GM18502 (cell line): ENCODE results near the gene GPAT3.
A peak's percentile ranks its signal among the peaks of the same experiment; 100 is the strongest.
"Not testable (repeated sequence)": the region's sequence is repeated elsewhere in the genome, so short reads cannot be mapped to it uniquely, and the experiment has no call there.

Source experiments
- ATAC-seq: cut with Tn5 transposase; IDR thresholded peaks from one replicate; pipeline ENCODE4 v1.9.1; 2021; ENCODE audit warnings: mild to moderate bottlenecking; ENCODE audit not compliant: unreplicated experiment, poor library complexity

The GPAT3 gene

DNA sequence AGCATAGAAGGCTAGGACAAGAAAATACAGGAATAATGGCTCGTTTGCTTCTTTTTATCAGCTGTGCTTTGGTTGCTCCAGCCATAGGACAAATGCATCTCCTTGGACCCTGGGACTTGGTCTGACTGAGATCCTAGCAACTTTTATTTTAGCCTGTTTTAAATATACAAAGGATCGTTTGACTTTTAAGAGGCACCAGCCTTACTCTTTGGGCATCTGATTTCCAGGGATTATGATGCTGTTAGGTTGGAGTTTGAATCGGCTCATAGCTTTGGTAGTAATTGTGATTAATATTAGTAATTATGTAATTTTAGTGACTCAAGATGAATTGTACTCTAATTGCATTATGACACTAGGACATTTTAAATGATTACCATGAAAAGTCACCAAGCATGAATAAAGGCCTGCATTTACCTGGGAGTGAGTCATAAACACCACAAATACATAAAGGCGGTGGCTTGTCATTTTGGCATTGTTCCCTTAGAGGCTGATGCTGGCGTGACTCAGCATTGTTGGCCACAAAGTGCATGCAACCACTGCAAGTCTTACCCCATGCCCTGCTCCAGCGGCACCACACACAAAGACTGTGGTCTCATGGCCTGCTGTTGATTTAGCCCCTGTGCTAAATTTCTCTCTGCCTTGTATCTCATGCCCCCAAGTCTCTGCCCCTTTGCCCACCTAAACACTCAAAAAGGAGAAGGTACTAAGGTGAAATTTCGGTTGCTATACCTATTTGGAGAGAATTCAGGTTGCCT is 12.4 kb downstream of the GPAT3 start:
- peak; percentile 97 for ATAC-seq

GRCh38 chr4:83552083-83552482 is 16.2 kb downstream of the GPAT3 start:
- no peak for ATAC-seq

DNA sequence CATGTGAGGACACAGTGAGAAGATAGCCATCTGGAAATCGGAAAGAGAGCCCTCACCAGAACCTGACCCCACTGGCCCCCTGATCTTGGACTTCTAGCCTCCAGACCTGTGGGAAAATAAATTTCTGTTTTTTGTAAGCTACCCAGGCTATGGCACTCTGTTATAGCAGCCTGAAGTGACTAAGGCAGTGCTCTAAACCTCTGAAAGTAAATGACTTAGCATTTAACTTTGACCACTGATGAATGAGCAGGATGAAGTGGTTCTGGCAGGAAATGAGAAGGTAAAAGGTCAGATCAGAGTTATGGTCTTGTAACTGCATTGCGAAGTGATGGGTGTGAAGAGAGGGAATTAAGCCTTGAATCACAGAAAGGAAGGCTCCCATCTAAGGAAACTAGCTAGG is 17.0 kb downstream of the GPAT3 start:
- peak; percentile 60 for ATAC-seq

- ATAC-seq: no peak
These were observed 20.2 kb downstream of the GPAT3 start for GRCh38 chr4:83556006-83556707.

- ATAC-seq: no peak
These were observed 20.9 kb downstream of the GPAT3 start for GRCh38 chr4:83556816-83557215.

GRCh38 chr4:83558059-83558653 is 22.2 kb downstream of the GPAT3 start:
- no peak for ATAC-seq

DNA sequence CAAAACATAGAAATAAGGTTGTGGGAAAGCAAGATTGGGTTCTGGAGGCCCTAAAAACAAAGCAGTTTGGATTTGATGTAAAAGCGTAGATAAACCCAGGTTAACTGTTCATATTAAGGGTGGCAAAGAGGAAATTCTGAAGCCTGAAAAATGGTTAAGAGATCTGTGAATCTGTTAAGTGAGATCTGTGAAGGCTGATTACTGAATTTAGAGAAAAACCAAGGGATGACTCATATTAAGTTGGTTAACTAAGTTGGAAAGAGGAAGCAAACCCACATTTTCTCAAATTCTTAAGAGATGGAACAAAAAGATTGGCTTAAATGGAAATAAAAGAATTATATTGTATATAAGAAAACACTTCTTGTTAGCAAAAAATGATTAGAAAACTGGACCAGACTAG is 22.8 kb downstream of the GPAT3 start:
- ATAC-seq: peak; percentile 59

DNA sequence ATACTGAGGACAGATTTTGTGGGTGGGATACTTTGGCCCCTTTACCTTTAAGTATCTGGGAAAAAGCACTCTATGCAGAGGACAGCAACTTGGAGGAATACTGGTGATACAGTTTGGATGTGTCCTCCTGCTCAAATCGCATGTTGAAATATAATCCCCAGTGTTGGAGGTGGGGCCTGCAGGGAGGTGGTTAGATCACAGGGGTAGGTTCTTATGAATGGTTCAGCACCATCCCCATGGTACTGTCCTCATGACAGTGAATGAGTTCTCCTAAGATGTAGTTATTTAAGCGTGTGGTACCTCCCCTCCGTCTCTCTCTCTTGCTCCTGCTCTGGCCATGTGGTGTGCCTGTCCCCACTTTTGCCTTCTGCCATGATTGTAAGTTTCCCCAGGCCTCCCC is 24.6 kb downstream of the GPAT3 start:
- no peak for ATAC-seq

DNA sequence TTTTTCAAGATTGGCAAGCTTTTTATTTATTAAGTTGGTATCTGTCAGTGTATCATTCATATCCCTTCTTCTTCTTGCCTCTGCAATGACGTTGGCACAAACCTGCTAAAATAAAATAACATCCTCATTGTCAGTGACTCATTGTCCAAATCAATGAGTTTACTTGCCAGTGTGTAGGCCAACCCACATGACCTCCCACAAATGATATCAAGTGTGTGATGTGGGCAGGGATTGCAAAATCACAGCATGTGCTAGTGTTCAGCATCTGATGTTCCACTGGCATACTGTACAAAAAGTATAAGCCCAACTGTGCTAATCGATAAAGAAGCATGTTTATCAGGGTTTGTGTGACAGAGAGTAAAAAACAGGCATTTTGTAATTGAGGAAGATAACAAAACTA is 25.5 kb downstream of the GPAT3 start:
- ATAC-seq: no peak

DNA sequence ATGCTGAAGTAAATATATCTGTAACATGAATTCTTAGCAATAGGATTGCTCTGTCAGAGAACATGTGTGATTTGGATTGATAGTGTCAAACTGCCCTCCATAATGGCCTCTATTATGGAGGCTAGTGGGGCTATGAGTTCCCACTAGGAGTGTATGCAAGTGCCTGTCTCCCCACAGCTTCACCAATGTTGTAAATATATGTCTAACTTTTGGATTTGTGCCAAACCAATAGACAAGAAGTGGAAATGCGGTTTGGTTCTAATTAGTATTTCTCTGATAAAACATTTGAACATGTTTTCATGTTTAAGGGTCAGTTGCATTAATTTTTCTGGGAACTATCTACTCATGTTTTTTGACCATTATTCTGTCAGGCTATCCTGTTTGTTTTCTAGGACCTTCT is 28.1 kb downstream of the GPAT3 start:
- ATAC-seq: no peak

DNA sequence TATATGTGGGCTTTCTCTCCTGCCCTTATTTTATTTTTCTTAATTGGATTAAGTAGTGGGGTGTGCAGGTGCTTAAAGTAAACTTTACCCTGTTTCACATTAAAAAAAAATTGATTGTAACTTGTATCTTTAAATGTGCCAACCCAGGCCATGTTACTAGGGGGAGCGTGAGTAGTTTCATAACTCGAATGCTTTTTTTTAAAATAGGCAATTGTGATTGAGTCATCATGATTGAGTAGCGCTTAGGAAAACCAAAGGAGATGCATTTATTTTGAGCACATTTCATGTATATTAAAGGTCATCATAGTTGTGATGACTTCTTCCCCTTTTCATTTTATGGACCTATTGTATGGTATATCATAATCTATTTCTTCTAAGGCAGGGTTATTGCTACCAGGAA is 32.2 kb downstream of the GPAT3 start:
- ATAC-seq: no peak

- ATAC-seq: peak; percentile 10
These were observed 33.5 kb downstream of the GPAT3 start for GRCh38 chr4:83569429-83569828.

DNA sequence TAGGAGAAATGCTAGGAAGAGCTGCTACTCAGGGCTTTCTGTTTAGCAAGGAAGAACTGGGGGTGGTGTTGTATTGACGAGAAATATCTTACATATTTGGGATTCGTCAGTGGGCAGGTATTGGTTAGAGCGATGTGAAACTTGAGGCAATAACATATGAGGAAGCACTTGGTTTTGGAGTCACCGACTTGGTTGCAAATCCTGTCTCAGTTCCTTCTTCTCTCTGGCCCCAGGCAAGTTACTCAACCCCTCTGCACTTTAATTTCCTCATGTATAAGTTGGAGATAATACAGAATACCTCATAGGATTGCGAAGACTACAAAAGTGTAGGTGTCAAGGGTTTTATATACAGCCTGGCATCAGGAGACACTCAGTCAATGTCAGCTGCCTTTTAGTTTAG is 34.1 kb downstream of the GPAT3 start:
- ATAC-seq: peak; percentile 94

- ATAC-seq: no peak
These were observed 36.9 kb downstream of the GPAT3 start for GRCh38 chr4:83572848-83573247.

- no peak for ATAC-seq
These were observed 38.3 kb downstream of the GPAT3 start for GRCh38 chr4:83574247-83574646.

- not testable (repeated sequence) for ATAC-seq
These were observed 40.3 kb downstream of the GPAT3 start for GRCh38 chr4:83576237-83576636.

- ATAC-seq: peak; percentile 85
These were observed 45.7 kb downstream of the GPAT3 start for GRCh38 chr4:83581411-83582288.

- ATAC-seq: peak; percentile 72
These were observed 46.4 kb downstream of the GPAT3 start for GRCh38 chr4:83582289-83582785.

DNA sequence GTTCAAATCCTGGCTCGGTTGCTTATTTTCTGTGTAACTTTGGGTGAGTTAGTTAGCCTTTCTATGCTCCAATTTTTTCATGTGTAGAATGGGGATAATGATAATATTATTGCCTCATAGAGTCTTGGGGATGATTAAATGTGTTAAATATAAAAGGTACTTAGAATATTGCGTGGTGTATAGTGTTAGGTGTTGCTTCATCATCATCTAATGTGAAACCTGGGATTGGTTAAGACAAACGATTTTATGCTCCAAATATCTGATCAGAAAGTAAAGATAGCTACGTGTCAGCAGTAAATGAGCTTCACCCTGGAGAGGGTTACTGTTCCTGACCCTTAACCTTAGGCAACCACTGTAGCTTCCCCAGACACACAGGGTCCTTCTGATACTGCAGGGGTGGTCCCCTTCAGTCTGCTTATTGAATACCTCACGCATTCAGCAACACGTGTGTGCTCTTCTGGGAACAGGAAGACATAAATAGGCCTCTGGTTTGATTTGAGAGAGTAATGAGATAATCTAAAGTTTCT is 50.1 kb downstream of the GPAT3 start:
- no peak for ATAC-seq

DNA sequence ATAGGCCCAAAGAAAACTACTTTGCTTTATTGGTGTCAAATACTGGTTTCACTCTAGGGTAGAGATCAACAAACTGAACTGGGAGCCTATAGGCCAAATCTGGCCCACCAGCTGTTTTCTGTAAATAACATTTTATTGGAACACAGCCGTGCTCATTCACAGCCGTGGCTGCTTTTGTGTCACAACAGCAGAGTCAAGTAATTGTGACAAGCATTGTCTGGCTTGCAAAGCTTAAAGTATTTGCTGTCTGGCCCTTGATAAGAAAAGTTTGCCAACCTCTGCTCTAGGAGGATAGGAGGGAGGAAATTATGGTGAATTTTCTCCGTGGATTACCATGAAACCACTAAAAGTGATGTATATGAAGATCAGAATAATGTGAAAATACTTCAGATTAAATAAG is 53.4 kb downstream of the GPAT3 start:
- no peak for ATAC-seq
